ENCODE data around the gene SUFU.

The SUFU gene

GRCh38 chr10:102593074-102593803, 89.5 kb downstream of the SUFU start:
- Histone ChIP-seq H3K4me1 (ENCODE audit: insufficient read depth, insufficient read length) (peaks cover 12% of the 10 kb centered on the region), H3K36me3 (ENCODE audit: insufficient read depth, insufficient read length, low read length) (peaks cover 15% of the 10 kb centered on the region), H3K27me3 (ENCODE audit: insufficient read depth, insufficient read length) (no peaks in the 10 kb centered on the region), H3K9me3 (ENCODE audit: insufficient read depth, low read length) (no peaks in the 10 kb centered on the region), H3K4me3 (ENCODE audit: insufficient read length, low read depth) (no peak overlapping the region), H3K9ac (ENCODE audit: insufficient read length, low read depth) (no peak overlapping the region)
- DNase-seq (ENCODE audit: low read depth, low spot score): no peak
- TF ChIP-seq SUZ12 (IDR thresholded peaks at IDR 0.05; ENCODE audit: extremely low read depth, insufficient read depth, insufficient read length): no peak
- no peak for TF ChIP-seq ZNF274 (IDR thresholded peaks at IDR 0.05; ENCODE audit: low read depth, low read length)
- no peak for TF ChIP-seq YY1 (IDR thresholded peaks at IDR 0.05; ENCODE audit: insufficient read depth, insufficient read length)

GRCh38 chr10:102593804-102594079, 90.0 kb downstream of the SUFU start:
- no peak overlapping the region for H3K4me3 ChIP-seq (ENCODE audit: insufficient read length, low read depth)

GRCh38 chr10:102595293-102595692, 91.5 kb downstream of the SUFU start:
- H3K9me3 ChIP-seq (ENCODE audit: insufficient read depth, low read length): no peaks in the 10 kb centered on the region
- no peak for TF ChIP-seq SUZ12 (IDR thresholded peaks at IDR 0.05; ENCODE audit: extremely low read depth, insufficient read depth, insufficient read length)
- no peak for TF ChIP-seq ZNF274 (IDR thresholded peaks at IDR 0.05; ENCODE audit: low read depth, low read length)
- TF ChIP-seq YY1 (IDR thresholded peaks at IDR 0.05; ENCODE audit: insufficient read depth, insufficient read length): no peak
- peaks cover 29% of the 10 kb centered on the region for H3K36me3 ChIP-seq (ENCODE audit: insufficient read depth, insufficient read length, low read length)
- H3K4me1 ChIP-seq (ENCODE audit: insufficient read depth, insufficient read length): peaks cover 12% of the 10 kb centered on the region
- H3K4me3 ChIP-seq (ENCODE audit: insufficient read length, low read depth): no peak overlapping the region
- no peaks in the 10 kb centered on the region for H3K27me3 ChIP-seq (ENCODE audit: insufficient read depth, insufficient read length)
- no peak overlapping the region for H3K9ac ChIP-seq (ENCODE audit: insufficient read length, low read depth)
- DNase-seq (ENCODE audit: low read depth, low spot score): no peak

More at GRCh38 chr10:102593804-102594079, 90.0 kb downstream of the SUFU start:
- H3K36me3 ChIP-seq (ENCODE audit: insufficient read depth, insufficient read length, low read length): peaks cover 20% of the 10 kb centered on the region
- H3K4me1 ChIP-seq (ENCODE audit: insufficient read depth, insufficient read length): peaks cover 12% of the 10 kb centered on the region
- no peaks in the 10 kb centered on the region for H3K9me3 ChIP-seq (ENCODE audit: insufficient read depth, low read length)
- H3K27me3 ChIP-seq (ENCODE audit: insufficient read depth, insufficient read length): no peaks in the 10 kb centered on the region
- no peak for DNase-seq (ENCODE audit: low read depth, low spot score)
- H3K9ac ChIP-seq (ENCODE audit: insufficient read length, low read depth): no peak overlapping the region
- TF ChIP-seq ZNF274 (IDR thresholded peaks at IDR 0.05; ENCODE audit: low read depth, low read length) (no peak), SUZ12 (IDR thresholded peaks at IDR 0.05; ENCODE audit: extremely low read depth, insufficient read depth, insufficient read length) (no peak)

- Histone ChIP-seq H3K4me3 (ENCODE audit: insufficient read length, low read depth) (no peak overlapping the region), H3K4me1 (ENCODE audit: insufficient read depth, insufficient read length) (peaks cover 12% of the 10 kb centered on the region), H3K9me3 (ENCODE audit: insufficient read depth, low read length) (no peaks in the 10 kb centered on the region), H3K27me3 (ENCODE audit: insufficient read depth, insufficient read length) (no peaks in the 10 kb centered on the region), H3K9ac (ENCODE audit: insufficient read length, low read depth) (no peak overlapping the region), H3K36me3 (ENCODE audit: insufficient read depth, insufficient read length, low read length) (peaks cover 35% of the 10 kb centered on the region)
- TF ChIP-seq YY1 (IDR thresholded peaks at IDR 0.05; ENCODE audit: insufficient read depth, insufficient read length): no peak
- TF ChIP-seq ZNF274 (IDR thresholded peaks at IDR 0.05; ENCODE audit: low read depth, low read length): no peak
- TF ChIP-seq SUZ12 (IDR thresholded peaks at IDR 0.05; ENCODE audit: extremely low read depth, insufficient read depth, insufficient read length): no peak
- peak; percentile 25 for DNase-seq (ENCODE audit: low read depth, low spot score)
These were observed 92.1 kb downstream of the SUFU start for GRCh38 chr10:102595897-102596296.

GRCh38 chr10:102596506-102596971, 92.8 kb downstream of the SUFU start:
- Histone ChIP-seq H3K36me3 (ENCODE audit: insufficient read depth, insufficient read length, low read length) (peaks cover 39% of the 10 kb centered on the region), H3K4me3 (ENCODE audit: insufficient read length, low read depth) (no peak overlapping the region), H3K4me1 (ENCODE audit: insufficient read depth, insufficient read length) (peaks cover 12% of the 10 kb centered on the region), H3K27me3 (ENCODE audit: insufficient read depth, insufficient read length) (no peaks in the 10 kb centered on the region), H3K9me3 (ENCODE audit: insufficient read depth, low read length) (no peaks in the 10 kb centered on the region), H3K9ac (ENCODE audit: insufficient read length, low read depth) (peak overlapping the region; percentile 6)
- TF ChIP-seq ZNF274 (IDR thresholded peaks at IDR 0.05; ENCODE audit: low read depth, low read length) (no peak), SUZ12 (IDR thresholded peaks at IDR 0.05; ENCODE audit: extremely low read depth, insufficient read depth, insufficient read length) (no peak), YY1 (IDR thresholded peaks at IDR 0.05; ENCODE audit: insufficient read depth, insufficient read length) (no peak)
- DNase-seq (ENCODE audit: low read depth, low spot score): peak; percentile 48

- Histone ChIP-seq H3K27me3 (ENCODE audit: insufficient read depth, insufficient read length) (no peaks in the 10 kb centered on the region), H3K4me1 (ENCODE audit: insufficient read depth, insufficient read length) (peaks cover 12% of the 10 kb centered on the region), H3K36me3 (ENCODE audit: insufficient read depth, insufficient read length, low read length) (peaks cover 47% of the 10 kb centered on the region), H3K9ac (ENCODE audit: insufficient read length, low read depth) (no peak overlapping the region), H3K9me3 (ENCODE audit: insufficient read depth, low read length) (no peaks in the 10 kb centered on the region), H3K4me3 (ENCODE audit: insufficient read length, low read depth) (no peak overlapping the region)
- no peak for DNase-seq (ENCODE audit: low read depth, low spot score)
- TF ChIP-seq ZNF274 (IDR thresholded peaks at IDR 0.05; ENCODE audit: low read depth, low read length): no peak
- TF ChIP-seq SUZ12 (IDR thresholded peaks at IDR 0.05; ENCODE audit: extremely low read depth, insufficient read depth, insufficient read length): no peak
- TF ChIP-seq YY1 (IDR thresholded peaks at IDR 0.05; ENCODE audit: insufficient read depth, insufficient read length): no peak
These were observed 93.6 kb downstream of the SUFU start for GRCh38 chr10:102597131-102597991.

- no peak overlapping the region for H3K9ac ChIP-seq (ENCODE audit: insufficient read length, low read depth)
- H3K27me3 ChIP-seq (ENCODE audit: insufficient read depth, insufficient read length): no peaks in the 10 kb centered on the region
- TF ChIP-seq YY1 (IDR thresholded peaks at IDR 0.05; ENCODE audit: insufficient read depth, insufficient read length): no peak
- no peak for TF ChIP-seq ZNF274 (IDR thresholded peaks at IDR 0.05; ENCODE audit: low read depth, low read length)
- no peak for TF ChIP-seq SUZ12 (IDR thresholded peaks at IDR 0.05; ENCODE audit: extremely low read depth, insufficient read depth, insufficient read length)
- peaks cover 49% of the 10 kb centered on the region for H3K36me3 ChIP-seq (ENCODE audit: insufficient read depth, insufficient read length, low read length)
- H3K4me1 ChIP-seq (ENCODE audit: insufficient read depth, insufficient read length): peaks cover 9% of the 10 kb centered on the region
- no peak overlapping the region for H3K4me3 ChIP-seq (ENCODE audit: insufficient read length, low read depth)
- DNase-seq (ENCODE audit: low read depth, low spot score): no peak
- no peaks in the 10 kb centered on the region for H3K9me3 ChIP-seq (ENCODE audit: insufficient read depth, low read length)
These were observed 94.5 kb downstream of the SUFU start for GRCh38 chr10:102598243-102598642.
